NB4 (cell line): Measurements from ENCODE around the gene SGCD.

ENCODE experiments used
- DNase-seq: peaks from one replicate; pipeline ENCODE4 v3.0.0; 2010; ENCODE audit warnings: low read depth
- H3K4me3 ChIP-seq: one replicate; pipeline ENCODE4 v1.5.1; 2011; ENCODE audit warnings: mild to moderate bottlenecking, low read depth, low read length, moderate library complexity
- MYC ChIP-seq: IDR thresholded peaks from 2 replicates; pipeline ENCODE4 v1.6.1; 2011; ENCODE audit warnings: low read depth, low read length
- POLR2A ChIP-seq: IDR thresholded peaks from 2 replicates; pipeline ENCODE4 v1.6.1; 2011; ENCODE audit warnings: mild to moderate bottlenecking; ENCODE audit not compliant: insufficient read length; ENCODE audit errors: extremely low read depth
- TF ChIP-seq, protein P1 (sequence below): IDR thresholded peaks from 2 replicates; pipeline ENCODE4 v1.6.1; 2011; ENCODE audit warnings: low read depth, low read length
- TF ChIP-seq, protein P2 (sequence below): IDR thresholded peaks from one replicate; pipeline ENCODE4 v1.5.1; 2012; ENCODE audit warnings: low read depth, low read length

The SGCD gene

DNA sequence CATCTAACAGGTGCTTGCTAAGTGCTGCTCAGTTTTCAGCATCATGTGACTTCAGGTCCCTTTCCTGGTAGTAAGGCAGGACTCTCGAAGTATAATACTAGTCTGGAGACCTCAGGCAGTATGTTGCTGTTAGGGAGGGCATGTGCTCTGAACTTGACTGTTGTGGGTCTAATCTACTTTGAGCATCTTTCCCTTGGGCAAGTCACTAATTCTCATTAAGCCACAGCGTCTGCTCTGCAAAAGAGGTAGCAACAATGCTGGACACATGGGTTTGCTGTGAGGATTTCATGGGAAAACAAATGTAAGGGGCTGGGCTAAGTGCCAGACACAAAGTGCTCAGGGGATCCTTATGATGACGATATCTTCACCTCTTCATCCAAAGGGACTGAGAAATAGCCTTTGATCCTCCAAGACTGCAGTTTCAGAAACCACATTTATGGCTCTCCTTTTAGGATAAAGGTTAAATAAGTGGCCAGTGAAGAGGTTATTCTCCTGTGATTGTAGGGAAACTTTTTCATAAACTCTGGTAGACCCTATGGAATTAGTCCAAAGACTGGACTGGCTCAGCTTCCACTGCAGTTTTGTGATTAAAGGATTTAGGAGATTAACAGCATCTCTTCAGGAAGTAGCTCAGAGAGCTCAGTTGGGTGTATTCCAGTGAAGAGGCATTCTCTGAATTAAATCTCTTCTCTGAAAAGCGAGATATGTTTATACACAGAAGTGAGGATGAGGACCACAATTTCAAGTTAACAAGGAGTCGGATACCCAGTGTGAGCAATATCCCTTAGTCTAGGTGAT, 216.6 kb downstream of the SGCD start:
- TF ChIP-seq MYC (no peak), POLR2A (no peak)
- TF ChIP-seq, protein P1, sequence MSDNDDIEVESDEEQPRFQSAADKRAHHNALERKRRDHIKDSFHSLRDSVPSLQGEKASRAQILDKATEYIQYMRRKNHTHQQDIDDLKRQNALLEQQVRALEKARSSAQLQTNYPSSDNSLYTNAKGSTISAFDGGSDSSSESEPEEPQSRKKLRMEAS, result no peak
- TF ChIP-seq, protein P2, sequence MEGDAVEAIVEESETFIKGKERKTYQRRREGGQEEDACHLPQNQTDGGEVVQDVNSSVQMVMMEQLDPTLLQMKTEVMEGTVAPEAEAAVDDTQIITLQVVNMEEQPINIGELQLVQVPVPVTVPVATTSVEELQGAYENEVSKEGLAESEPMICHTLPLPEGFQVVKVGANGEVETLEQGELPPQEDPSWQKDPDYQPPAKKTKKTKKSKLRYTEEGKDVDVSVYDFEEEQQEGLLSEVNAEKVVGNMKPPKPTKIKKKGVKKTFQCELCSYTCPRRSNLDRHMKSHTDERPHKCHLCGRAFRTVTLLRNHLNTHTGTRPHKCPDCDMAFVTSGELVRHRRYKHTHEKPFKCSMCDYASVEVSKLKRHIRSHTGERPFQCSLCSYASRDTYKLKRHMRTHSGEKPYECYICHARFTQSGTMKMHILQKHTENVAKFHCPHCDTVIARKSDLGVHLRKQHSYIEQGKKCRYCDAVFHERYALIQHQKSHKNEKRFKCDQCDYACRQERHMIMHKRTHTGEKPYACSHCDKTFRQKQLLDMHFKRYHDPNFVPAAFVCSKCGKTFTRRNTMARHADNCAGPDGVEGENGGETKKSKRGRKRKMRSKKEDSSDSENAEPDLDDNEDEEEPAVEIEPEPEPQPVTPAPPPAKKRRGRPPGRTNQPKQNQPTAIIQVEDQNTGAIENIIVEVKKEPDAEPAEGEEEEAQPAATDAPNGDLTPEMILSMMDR, result no peak
- no peak for DNase-seq

DNA sequence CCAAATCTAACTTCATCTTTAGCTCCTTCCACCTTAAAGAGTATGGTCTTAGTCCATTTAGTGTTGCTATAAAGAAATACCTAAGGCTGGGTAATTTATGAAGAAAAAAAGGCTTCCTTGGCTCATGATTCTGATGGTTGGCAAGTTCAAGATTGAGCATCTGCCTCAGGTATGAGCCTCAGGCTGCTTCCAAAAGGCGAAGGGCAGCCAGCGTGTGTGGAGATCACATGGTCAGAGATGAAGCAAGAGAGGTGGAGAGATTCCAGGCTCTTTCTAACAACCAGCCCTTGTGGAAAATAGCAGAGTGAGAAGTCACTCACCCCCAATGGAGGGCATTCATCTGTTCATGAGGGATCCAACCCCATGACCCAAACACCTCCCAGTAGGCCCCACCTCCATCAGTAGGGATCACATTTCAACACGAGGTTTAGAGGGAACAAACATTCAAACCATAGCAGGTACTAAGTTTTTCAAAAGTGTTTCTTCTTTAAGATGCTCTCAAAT, 225.9 kb downstream of the SGCD start:
- H3K4me3 ChIP-seq, result no peak overlapping the region
- no peak for DNase-seq
- no peak for TF ChIP-seq MYC

More for the DNA sequence above, 216.6 kb downstream of the SGCD start:
- H3K4me3 ChIP-seq, result no peak overlapping the region

DNA sequence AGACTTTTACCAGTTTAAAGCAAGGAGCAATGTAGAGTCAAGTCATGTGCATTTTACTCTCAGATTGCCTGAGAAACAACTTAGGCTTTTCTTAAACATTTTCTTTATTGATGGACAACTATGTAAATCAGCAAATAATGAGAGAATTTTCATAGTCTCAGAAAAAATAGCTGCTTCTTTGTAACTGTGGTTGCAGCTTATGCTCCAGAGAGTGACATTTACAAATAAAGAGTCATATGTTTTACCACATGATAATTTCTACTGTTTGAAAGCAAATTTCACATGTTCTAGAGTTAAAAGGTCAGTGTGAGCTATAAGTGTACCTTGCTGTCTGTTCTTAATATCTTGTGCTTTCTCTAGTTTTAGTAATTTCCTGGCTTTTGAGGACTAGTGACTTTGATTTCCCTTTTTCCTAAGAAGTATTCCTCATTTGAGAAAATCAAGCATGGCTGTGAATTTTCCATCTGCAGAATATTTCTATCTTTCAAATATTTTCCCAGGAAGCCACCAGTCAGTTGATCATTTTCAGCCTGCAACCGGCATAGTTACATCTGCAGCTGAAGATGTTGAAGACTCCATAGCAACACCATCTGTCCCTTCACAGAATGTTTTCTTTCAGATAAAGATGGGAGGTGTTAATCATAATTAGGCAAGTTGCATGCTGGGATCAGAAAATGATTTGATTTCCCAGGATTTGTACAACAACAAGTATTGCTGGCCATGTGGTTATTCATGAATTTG, 229.9 kb downstream of the SGCD start:
- TF ChIP-seq POLR2A (no peak), MYC (no peak)
- TF ChIP-seq, protein P2, result no peak
- TF ChIP-seq, protein P1, result no peak
- DNase-seq, result no peak
- H3K4me3 ChIP-seq, result no peak overlapping the region

DNA sequence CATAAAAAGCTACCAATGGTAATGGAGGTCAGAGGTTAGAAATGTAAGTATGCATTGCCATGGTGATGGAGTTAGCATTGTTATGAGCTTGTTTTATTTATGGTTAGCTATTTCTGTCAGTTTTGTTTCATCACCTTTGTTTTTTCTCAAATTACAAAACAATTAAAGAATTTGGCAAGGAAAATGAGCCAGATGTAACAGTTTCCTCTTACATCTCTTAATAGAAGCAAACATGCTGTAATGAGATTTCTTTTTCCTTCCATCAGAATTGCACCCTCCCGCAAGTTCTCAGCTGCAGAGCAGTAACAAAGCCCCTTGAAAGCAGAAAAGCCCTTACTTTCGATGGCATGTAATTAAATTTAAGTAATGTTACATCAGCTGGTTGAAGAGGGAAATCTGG, 233.0 kb downstream of the SGCD start:
- TF ChIP-seq, protein P1, result no peak
- no peak for TF ChIP-seq POLR2A
- TF ChIP-seq, protein P2, result no peak
- TF ChIP-seq MYC, result no peak
- no peak overlapping the region for H3K4me3 ChIP-seq
- DNase-seq, result no peak

DNA sequence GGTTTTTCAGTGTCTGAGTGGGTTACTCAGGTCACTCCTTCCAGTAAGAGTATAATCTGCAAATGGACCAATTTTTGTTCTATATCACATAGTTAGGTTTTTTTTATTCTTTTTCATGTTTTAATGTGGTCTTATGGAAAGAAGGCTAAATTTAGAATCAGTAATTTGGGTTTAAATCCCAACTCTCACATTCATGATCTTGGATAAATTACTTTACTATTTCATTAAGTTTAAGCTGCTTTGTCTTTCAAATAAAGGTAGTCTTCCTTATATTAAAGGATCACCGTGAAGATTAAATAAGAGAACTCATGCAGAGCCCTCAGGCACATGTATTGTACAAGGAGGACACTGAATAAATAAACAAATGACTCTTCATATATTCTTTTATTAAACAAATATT, 234.7 kb downstream of the SGCD start:
- no peak for DNase-seq
- TF ChIP-seq MYC, result no peak
- no peak for TF ChIP-seq POLR2A
- TF ChIP-seq, protein P1, result no peak
- TF ChIP-seq, protein P2, result no peak
- H3K4me3 ChIP-seq, result no peak overlapping the region

DNA sequence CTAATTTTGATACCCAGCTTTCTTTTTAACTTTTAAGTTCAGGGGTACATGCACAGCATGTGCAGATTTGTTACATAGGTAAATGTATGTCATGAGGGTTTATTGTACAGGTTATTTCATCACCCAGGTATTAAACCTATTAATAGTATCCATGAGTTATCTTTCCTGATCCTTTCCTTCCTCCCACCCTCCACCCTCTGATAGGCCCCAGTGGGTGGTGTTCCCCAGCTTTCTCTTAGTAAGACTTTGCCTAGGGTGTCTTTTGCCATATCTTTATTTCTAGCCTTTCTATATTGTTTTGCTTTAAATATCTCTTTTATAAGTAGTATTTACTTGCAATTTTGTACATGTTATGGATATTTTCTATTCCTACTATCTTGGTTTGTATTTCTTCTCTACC, 243.7 kb downstream of the SGCD start:
- H3K4me3 ChIP-seq, result no peak overlapping the region
- no peak for TF ChIP-seq MYC
- TF ChIP-seq POLR2A, result no peak
- TF ChIP-seq, protein P2, result no peak
- TF ChIP-seq, protein P1, result no peak
- no peak for DNase-seq
